A549 (cell line): Measurements from ENCODE around the gene SNRPA.

Experiments used
- CHD4 ChIP-seq: fragments of 200-600 bp; sonication (generic); IDR thresholded peaks from 2 replicates; pipeline ENCODE4 v1.6.1; 2016; ENCODE audit warnings: antibody characterized with exemption, mild to moderate bottlenecking, borderline replicate concordance
- JUN ChIP-seq, 2 experiments: fragments of >200 bp; sonication (Bioruptor Twin); formaldehyde crosslinking; IDR thresholded peaks; 2 replicates in 1 of 2; 3 replicates in 1 of 2; pipeline ENCODE4 v1.6.1; 2016 to 2017
- TF ChIP-seq, protein P1 (sequence below): fragments of >200 bp; sonication (Bioruptor Twin); formaldehyde crosslinking; IDR thresholded peaks from 3 replicates; pipeline ENCODE4 v1.5.1; 2016

DNA sequence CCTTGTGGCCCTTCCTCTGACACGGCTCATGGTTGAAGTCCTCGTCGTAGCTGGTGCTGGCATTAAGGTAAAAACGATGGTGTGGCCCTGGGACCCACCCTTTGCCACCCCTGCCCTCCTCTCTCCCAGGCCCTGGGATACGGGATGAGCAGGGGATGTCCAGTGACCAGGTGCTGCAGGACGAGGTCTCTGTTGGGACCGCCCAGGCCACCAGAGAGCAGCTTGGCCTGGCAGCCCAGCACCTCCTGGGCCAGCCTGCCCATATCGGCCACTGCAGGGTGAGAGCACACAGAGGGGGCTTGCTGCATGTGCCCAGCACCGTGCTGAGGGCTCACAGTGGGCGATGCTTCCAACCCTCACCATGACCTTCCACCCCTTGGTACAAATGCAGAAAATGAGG lies 7.1 kb upstream of the SNRPA start:
- TF ChIP-seq, protein P1, sequence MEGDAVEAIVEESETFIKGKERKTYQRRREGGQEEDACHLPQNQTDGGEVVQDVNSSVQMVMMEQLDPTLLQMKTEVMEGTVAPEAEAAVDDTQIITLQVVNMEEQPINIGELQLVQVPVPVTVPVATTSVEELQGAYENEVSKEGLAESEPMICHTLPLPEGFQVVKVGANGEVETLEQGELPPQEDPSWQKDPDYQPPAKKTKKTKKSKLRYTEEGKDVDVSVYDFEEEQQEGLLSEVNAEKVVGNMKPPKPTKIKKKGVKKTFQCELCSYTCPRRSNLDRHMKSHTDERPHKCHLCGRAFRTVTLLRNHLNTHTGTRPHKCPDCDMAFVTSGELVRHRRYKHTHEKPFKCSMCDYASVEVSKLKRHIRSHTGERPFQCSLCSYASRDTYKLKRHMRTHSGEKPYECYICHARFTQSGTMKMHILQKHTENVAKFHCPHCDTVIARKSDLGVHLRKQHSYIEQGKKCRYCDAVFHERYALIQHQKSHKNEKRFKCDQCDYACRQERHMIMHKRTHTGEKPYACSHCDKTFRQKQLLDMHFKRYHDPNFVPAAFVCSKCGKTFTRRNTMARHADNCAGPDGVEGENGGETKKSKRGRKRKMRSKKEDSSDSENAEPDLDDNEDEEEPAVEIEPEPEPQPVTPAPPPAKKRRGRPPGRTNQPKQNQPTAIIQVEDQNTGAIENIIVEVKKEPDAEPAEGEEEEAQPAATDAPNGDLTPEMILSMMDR = no peak
- TF ChIP-seq CHD4 = no peak
- TF ChIP-seq JUN (IDR thresholded peaks at IDR 0.05) = no peak
